Measurements from ENCODE around the gene THSD7B.
A peak's percentile ranks its signal among the peaks of the same experiment; 100 is the strongest.

THSD7B gene

DNA sequence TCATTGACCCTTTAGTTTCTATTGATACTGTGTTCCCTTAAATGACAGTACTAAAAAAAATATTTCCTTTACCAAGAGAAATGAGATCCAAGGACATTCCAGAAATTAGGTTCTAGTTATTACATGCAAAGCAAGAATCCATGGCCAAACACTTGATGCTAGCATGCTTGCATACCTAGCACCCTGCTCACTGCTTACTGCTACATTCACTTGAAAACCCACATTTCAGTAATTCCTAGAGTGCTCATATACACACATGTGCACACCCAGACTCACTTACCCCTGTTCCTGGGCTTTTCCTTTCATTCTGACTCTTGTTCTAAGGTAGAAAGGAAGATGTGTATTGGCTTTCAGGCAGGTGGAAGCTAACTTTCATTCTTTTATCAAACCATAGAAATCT, 395.9 kb downstream of the THSD7B start:
- no peak for ATAC-seq
- TF ChIP-seq OSR1 (CRISPR knock-in tag; IDR thresholded peaks at IDR 0.05) (no peak), SNAI2 (CRISPR knock-in tag; IDR thresholded peaks at IDR 0.05) (no peak), TOX (CRISPR knock-in tag; IDR thresholded peaks at IDR 0.05; ENCODE audit: borderline replicate concordance) (no peak), ESRRG (CRISPR knock-in tag; IDR thresholded peaks at IDR 0.05) (no peak), ARNTL (CRISPR knock-in tag; IDR thresholded peaks at IDR 0.05; ENCODE audit: borderline replicate concordance, low read depth) (no peak)
- TF ChIP-seq, protein P1, sequence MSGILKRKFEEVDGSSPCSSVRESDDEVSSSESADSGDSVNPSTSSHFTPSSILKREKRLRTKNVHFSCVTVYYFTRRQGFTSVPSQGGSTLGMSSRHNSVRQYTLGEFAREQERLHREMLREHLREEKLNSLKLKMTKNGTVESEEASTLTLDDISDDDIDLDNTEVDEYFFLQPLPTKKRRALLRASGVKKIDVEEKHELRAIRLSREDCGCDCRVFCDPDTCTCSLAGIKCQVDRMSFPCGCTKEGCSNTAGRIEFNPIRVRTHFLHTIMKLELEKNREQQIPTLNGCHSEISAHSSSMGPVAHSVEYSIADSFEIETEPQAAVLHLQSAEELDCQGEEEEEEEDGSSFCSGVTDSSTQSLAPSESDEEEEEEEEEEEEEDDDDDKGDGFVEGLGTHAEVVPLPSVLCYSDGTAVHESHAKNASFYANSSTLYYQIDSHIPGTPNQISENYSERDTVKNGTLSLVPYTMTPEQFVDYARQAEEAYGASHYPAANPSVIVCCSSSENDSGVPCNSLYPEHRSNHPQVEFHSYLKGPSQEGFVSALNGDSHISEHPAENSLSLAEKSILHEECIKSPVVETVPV (CRISPR knock-in tag; IDR thresholded peaks at IDR 0.05): no peak

DNA sequence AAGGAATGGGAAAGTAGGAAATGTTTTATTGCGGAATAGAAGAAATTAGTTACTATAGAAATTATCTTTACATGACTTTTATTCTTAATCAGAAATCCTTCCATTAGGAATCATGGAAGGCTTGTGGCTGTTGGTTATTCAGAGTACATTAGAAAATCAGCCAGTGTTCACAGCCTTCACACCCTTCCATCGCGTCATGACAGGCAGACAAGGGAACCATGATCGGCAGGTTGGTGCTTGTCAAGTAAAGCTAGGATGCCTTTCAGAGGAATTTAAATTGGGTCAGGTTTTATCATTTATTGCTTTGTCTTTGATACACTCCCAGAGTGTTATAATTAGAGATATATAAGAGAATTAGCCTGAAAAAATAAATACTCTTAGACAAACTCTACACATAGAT, 400.6 kb downstream of the THSD7B start:
- TF ChIP-seq ESRRG (CRISPR knock-in tag; IDR thresholded peaks at IDR 0.05) (no peak), ARNTL (CRISPR knock-in tag; IDR thresholded peaks at IDR 0.05; ENCODE audit: borderline replicate concordance, low read depth) (no peak), TCF4 (CRISPR knock-in tag; IDR thresholded peaks at IDR 0.05; ENCODE audit: borderline replicate concordance) (no peak), ZNF8 (CRISPR knock-in tag; IDR thresholded peaks at IDR 0.05) (no peak), TOX (CRISPR knock-in tag; IDR thresholded peaks at IDR 0.05; ENCODE audit: borderline replicate concordance) (no peak)
- TF ChIP-seq, protein P1 (CRISPR knock-in tag; IDR thresholded peaks at IDR 0.05): no peak
- TF ChIP-seq, protein P2, sequence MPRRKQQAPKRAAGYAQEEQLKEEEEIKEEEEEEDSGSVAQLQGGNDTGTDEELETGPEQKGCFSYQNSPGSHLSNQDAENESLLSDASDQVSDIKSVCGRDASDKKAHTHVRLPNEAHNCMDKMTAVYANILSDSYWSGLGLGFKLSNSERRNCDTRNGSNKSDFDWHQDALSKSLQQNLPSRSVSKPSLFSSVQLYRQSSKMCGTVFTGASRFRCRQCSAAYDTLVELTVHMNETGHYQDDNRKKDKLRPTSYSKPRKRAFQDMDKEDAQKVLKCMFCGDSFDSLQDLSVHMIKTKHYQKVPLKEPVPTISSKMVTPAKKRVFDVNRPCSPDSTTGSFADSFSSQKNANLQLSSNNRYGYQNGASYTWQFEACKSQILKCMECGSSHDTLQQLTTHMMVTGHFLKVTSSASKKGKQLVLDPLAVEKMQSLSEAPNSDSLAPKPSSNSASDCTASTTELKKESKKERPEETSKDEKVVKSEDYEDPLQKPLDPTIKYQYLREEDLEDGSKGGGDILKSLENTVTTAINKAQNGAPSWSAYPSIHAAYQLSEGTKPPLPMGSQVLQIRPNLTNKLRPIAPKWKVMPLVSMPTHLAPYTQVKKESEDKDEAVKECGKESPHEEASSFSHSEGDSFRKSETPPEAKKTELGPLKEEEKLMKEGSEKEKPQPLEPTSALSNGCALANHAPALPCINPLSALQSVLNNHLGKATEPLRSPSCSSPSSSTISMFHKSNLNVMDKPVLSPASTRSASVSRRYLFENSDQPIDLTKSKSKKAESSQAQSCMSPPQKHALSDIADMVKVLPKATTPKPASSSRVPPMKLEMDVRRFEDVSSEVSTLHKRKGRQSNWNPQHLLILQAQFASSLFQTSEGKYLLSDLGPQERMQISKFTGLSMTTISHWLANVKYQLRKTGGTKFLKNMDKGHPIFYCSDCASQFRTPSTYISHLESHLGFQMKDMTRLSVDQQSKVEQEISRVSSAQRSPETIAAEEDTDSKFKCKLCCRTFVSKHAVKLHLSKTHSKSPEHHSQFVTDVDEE (CRISPR knock-in tag; IDR thresholded peaks at IDR 0.05): no peak
- TF ChIP-seq, protein P3, sequence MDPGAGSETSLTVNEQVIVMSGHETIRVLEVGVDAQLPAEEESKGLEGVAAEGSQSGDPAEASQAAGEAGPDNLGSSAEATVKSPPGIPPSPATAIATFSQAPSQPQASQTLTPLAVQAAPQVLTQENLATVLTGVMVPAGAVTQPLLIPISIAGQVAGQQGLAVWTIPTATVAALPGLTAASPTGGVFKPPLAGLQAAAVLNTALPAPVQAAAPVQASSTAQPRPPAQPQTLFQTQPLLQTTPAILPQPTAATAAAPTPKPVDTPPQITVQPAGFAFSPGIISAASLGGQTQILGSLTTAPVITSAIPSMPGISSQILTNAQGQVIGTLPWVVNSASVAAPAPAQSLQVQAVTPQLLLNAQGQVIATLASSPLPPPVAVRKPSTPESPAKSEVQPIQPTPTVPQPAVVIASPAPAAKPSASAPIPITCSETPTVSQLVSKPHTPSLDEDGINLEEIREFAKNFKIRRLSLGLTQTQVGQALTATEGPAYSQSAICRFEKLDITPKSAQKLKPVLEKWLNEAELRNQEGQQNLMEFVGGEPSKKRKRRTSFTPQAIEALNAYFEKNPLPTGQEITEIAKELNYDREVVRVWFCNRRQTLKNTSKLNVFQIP (CRISPR knock-in tag; IDR thresholded peaks at IDR 0.05; ENCODE audit: borderline replicate concordance, low read depth): no peak
- no peak for ATAC-seq

DNA sequence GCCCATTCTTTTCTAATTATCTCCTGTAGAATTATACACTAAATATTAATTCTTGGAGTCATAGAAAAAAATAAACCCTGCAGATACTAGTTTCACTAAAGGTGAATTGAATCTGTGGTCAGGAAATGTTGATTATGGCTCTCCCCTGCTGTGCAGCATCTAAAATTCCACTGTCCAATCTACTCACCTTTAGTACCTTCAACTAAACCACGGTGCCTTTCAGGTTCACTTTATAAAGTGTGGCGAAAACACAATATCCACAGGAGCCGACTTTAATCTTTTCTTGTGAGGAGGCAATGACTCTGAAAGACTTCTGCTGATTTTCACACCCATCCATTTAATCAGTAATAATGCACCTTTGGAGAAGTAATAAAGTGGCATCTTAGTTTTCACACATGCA, 402.3 kb downstream of the THSD7B start:
- ATAC-seq: no peak
- TF ChIP-seq TOX (CRISPR knock-in tag; IDR thresholded peaks at IDR 0.05; ENCODE audit: borderline replicate concordance): no peak
- TF ChIP-seq SNAI2 (CRISPR knock-in tag; IDR thresholded peaks at IDR 0.05): no peak
- no peak for TF ChIP-seq OSR1 (CRISPR knock-in tag; IDR thresholded peaks at IDR 0.05)
- TF ChIP-seq ARNTL (CRISPR knock-in tag; IDR thresholded peaks at IDR 0.05; ENCODE audit: borderline replicate concordance, low read depth): no peak
- no peak for TF ChIP-seq ZFP3 (CRISPR knock-in tag; IDR thresholded peaks at IDR 0.05)
- no peak for TF ChIP-seq ZNF565 (CRISPR knock-in tag; conservative IDR thresholded peaks at IDR 0.05; ENCODE audit: low read depth)

DNA sequence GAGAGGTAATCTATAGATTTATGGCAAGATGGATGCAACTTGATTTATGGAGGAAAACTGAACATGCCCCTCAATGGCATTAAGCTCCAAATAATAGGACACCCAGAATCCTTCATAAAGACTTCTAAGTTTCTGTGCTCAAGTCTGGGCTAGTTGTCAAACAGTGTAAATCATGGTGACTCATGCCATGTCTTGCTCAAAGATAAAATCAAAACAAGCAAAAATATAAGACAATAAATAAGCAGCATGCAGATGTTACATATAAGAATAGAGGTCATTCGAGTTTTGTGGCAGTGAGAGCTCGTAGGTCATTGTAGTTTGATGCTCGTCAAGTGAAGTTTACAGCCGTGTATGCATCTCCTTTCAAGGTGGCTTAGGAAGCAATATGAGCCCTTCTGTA, 403.2 kb downstream of the THSD7B start:
- ATAC-seq: peak; percentile 55
- no peak for TF ChIP-seq ARNTL (CRISPR knock-in tag; IDR thresholded peaks at IDR 0.05; ENCODE audit: borderline replicate concordance, low read depth)
- no peak for TF ChIP-seq BACH2 (CRISPR knock-in tag; IDR thresholded peaks at IDR 0.05; ENCODE audit: borderline replicate concordance)
- no peak for TF ChIP-seq ZNF8 (CRISPR knock-in tag; IDR thresholded peaks at IDR 0.05)
- TF ChIP-seq, protein P4, sequence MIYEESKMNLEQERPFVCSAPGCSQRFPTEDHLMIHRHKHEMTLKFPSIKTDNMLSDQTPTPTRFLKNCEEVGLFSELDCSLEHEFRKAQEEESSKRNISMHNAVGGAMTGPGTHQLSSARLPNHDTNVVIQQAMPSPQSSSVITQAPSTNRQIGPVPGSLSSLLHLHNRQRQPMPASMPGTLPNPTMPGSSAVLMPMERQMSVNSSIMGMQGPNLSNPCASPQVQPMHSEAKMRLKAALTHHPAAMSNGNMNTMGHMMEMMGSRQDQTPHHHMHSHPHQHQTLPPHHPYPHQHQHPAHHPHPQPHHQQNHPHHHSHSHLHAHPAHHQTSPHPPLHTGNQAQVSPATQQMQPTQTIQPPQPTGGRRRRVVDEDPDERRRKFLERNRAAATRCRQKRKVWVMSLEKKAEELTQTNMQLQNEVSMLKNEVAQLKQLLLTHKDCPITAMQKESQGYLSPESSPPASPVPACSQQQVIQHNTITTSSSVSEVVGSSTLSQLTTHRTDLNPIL (CRISPR knock-in tag; IDR thresholded peaks at IDR 0.05; ENCODE audit: low read depth): no peak
- no peak for TF ChIP-seq CSDC2 (CRISPR knock-in tag; IDR thresholded peaks at IDR 0.05)
- no peak for TF ChIP-seq ZNF70 (CRISPR knock-in tag; IDR thresholded peaks at IDR 0.05)

DNA sequence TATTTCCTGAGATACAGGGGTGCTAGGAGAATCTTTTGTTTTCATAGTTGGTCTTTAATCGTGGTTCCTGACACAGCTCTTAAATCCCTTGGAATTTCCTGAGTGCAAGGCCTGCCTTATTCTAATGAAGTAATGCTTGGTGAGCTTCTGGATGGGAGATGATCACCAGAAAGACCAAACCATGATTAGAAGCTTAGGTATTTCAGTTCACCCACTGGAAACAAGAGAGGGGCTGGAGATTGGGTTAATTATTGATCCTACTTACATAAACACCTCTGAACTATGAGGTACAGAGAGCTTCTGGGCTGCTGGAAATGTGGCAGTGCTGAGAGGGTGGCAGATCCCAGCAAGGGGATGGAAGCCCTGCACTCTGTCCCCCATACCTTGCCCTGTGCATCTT, 406.8 kb downstream of the THSD7B start:
- no peak for ATAC-seq
- TF ChIP-seq TCF4 (CRISPR knock-in tag; IDR thresholded peaks at IDR 0.05; ENCODE audit: borderline replicate concordance) (no peak), RARB (CRISPR knock-in tag; IDR thresholded peaks at IDR 0.05) (no peak), ZNF565 (CRISPR knock-in tag; conservative IDR thresholded peaks at IDR 0.05; ENCODE audit: low read depth) (no peak), PPARA (CRISPR knock-in tag; IDR thresholded peaks at IDR 0.05; ENCODE audit: borderline replicate concordance) (no peak), GLIS3 (CRISPR knock-in tag; IDR thresholded peaks at IDR 0.05) (no peak), ARNTL (CRISPR knock-in tag; IDR thresholded peaks at IDR 0.05; ENCODE audit: borderline replicate concordance, low read depth) (no peak), ESRRG (CRISPR knock-in tag; IDR thresholded peaks at IDR 0.05) (no peak), CSDC2 (CRISPR knock-in tag; IDR thresholded peaks at IDR 0.05) (no peak), ZNF70 (CRISPR knock-in tag; IDR thresholded peaks at IDR 0.05) (no peak), BACH2 (CRISPR knock-in tag; IDR thresholded peaks at IDR 0.05; ENCODE audit: borderline replicate concordance) (no peak), ZNF8 (CRISPR knock-in tag; IDR thresholded peaks at IDR 0.05) (no peak), ZC3H10 (CRISPR knock-in tag; IDR thresholded peaks at IDR 0.05) (no peak), OSR1 (CRISPR knock-in tag; IDR thresholded peaks at IDR 0.05) (no peak), ISL1 (CRISPR knock-in tag; IDR thresholded peaks at IDR 0.05) (no peak)
- TF ChIP-seq, protein P2 (CRISPR knock-in tag; IDR thresholded peaks at IDR 0.05): no peak

All from SK-N-SH treated with all-trans-retinoic acid at 6 μM for 48 hours (cell line).